T-helper 2 cell treated with Interferon-gamma antibody and Interleukin-4, amounts not matched to agents 5 μg/mL and 100 μg/mL, for 36 hours (primary cell): ENCODE data around the gene SSC5D.
A peak's percentile ranks its signal among the peaks of the same experiment; 100 is the strongest.
"Not testable (repeated sequence)": the region's sequence is repeated elsewhere in the genome, so short reads cannot be mapped to it uniquely, and the experiment has no call there.

Experiments used
- DNase-seq: peaks from one replicate; pipeline ENCODE4 v3.0.0; 2021; ENCODE audit warnings: low spot score
- H3K27ac Mint-ChIP-seq: one replicate; pipeline ENCODE4 v1.8.0; 2021; ENCODE audit warnings: mild to moderate bottlenecking, mixed read lengths
- H3K27me3 Mint-ChIP-seq: one replicate; pipeline ENCODE4 v1.8.0; 2021; ENCODE audit warnings: low read depth, mixed read lengths
- H3K36me3 Mint-ChIP-seq: one replicate; pipeline ENCODE4 v1.8.0; 2021; ENCODE audit warnings: low read depth, mixed read lengths
- H3K4me1 Mint-ChIP-seq: one replicate; pipeline ENCODE4 v1.8.0; 2021; ENCODE audit warnings: low read depth, mixed read lengths
- H3K4me3 Mint-ChIP-seq: one replicate; pipeline ENCODE4 v1.8.0; 2022; ENCODE audit warnings: mild to moderate bottlenecking, moderate library complexity, mixed read lengths
- H3K9me3 Mint-ChIP-seq: one replicate; pipeline ENCODE4 v1.8.0; 2021; ENCODE audit warnings: mixed read lengths

The SSC5D gene

GRCh38 chr19:55493645-55494171 is 5.5 kb downstream of the SSC5D start:
- no peaks in the 10 kb centered on the region for H3K4me1 Mint-ChIP-seq
- no peaks in the 10 kb centered on the region for H3K9me3 Mint-ChIP-seq
- H3K36me3 Mint-ChIP-seq, result no peaks in the 10 kb centered on the region
- H3K4me3 Mint-ChIP-seq, result no peak overlapping the region
- no peak overlapping the region for H3K27ac Mint-ChIP-seq
- DNase-seq, result no peak
- H3K27me3 Mint-ChIP-seq, result peaks cover 2% of the 10 kb centered on the region

GRCh38 chr19:55494172-55494761 is 6.0 kb downstream of the SSC5D start:
- no peaks in the 10 kb centered on the region for H3K4me1 Mint-ChIP-seq
- H3K27ac Mint-ChIP-seq, result no peak overlapping the region
- no peaks in the 10 kb centered on the region for H3K9me3 Mint-ChIP-seq
- peaks cover 2% of the 10 kb centered on the region for H3K27me3 Mint-ChIP-seq
- H3K4me3 Mint-ChIP-seq, result no peak overlapping the region
- no peaks in the 10 kb centered on the region for H3K36me3 Mint-ChIP-seq
- DNase-seq, result no peak

- no peak overlapping the region for H3K27ac Mint-ChIP-seq
- H3K36me3 Mint-ChIP-seq, result no peaks in the 10 kb centered on the region
- H3K27me3 Mint-ChIP-seq, result peaks cover 2% of the 10 kb centered on the region
- DNase-seq, result no peak
- H3K4me3 Mint-ChIP-seq, result no peak overlapping the region
- no peaks in the 10 kb centered on the region for H3K9me3 Mint-ChIP-seq
- no peaks in the 10 kb centered on the region for H3K4me1 Mint-ChIP-seq
Measured at GRCh38 chr19:55495646-55496349, 7.6 kb downstream of the SSC5D start.

- H3K27me3 Mint-ChIP-seq, H3K27ac Mint-ChIP-seq, DNase-seq, H3K4me1 Mint-ChIP-seq, H3K9me3 Mint-ChIP-seq, H3K4me3 Mint-ChIP-seq, H3K36me3 Mint-ChIP-seq: not testable (repeated sequence)
Measured at GRCh38 chr19:55496820-55497219, 8.6 kb downstream of the SSC5D start.

GRCh38 chr19:55497763-55498162 is 9.5 kb downstream of the SSC5D start:
- Mint-ChIP-seq H3K4me3 (no peak overlapping the region), H3K27ac (no peak overlapping the region), H3K36me3 (peaks cover 5% of the 10 kb centered on the region), H3K9me3 (peaks cover 5% of the 10 kb centered on the region), H3K4me1 (peaks cover 7% of the 10 kb centered on the region), H3K27me3 (no peaks in the 10 kb centered on the region)
- DNase-seq, result no peak

- DNase-seq, result no peak
- H3K9me3 Mint-ChIP-seq, result peaks cover 9% of the 10 kb centered on the region
- H3K4me1 Mint-ChIP-seq, result peaks cover 10% of the 10 kb centered on the region
- H3K36me3 Mint-ChIP-seq, result peaks cover 7% of the 10 kb centered on the region
- H3K4me3 Mint-ChIP-seq, result no peak overlapping the region
- no peaks in the 10 kb centered on the region for H3K27me3 Mint-ChIP-seq
- H3K27ac Mint-ChIP-seq, result no peak overlapping the region
Measured at GRCh38 chr19:55498246-55498840, 10.1 kb downstream of the SSC5D start.

GRCh38 chr19:55500368-55500952 is 12.2 kb downstream of the SSC5D start:
- Mint-ChIP-seq H3K27ac (no peak overlapping the region), H3K9me3 (peaks cover 10% of the 10 kb centered on the region), H3K4me1 (peaks cover 14% of the 10 kb centered on the region), H3K4me3 (no peak overlapping the region), H3K27me3 (no peaks in the 10 kb centered on the region), H3K36me3 (peaks cover 9% of the 10 kb centered on the region)
- DNase-seq, result no peak

- H3K4me3 Mint-ChIP-seq, result no peak overlapping the region
- H3K27me3 Mint-ChIP-seq, result no peaks in the 10 kb centered on the region
- peak overlapping the region; percentile 20 for H3K27ac Mint-ChIP-seq
- H3K4me1 Mint-ChIP-seq, result peaks cover 14% of the 10 kb centered on the region
- DNase-seq, result no peak
- peaks cover 9% of the 10 kb centered on the region for H3K36me3 Mint-ChIP-seq
- H3K9me3 Mint-ChIP-seq, result peaks cover 10% of the 10 kb centered on the region
Measured at GRCh38 chr19:55502197-55502952, 14.1 kb downstream of the SSC5D start.

GRCh38 chr19:55503157-55503501 is 14.9 kb downstream of the SSC5D start:
- Mint-ChIP-seq H3K27ac (peak overlapping the region; percentile 85), H3K9me3 (peaks cover 10% of the 10 kb centered on the region), H3K4me1 (peaks cover 14% of the 10 kb centered on the region), H3K27me3 (no peaks in the 10 kb centered on the region), H3K4me3 (peak overlapping the region; percentile 82), H3K36me3 (peaks cover 9% of the 10 kb centered on the region)
- DNase-seq, result no peak

GRCh38 chr19:55503502-55504251 is 15.4 kb downstream of the SSC5D start:
- DNase-seq, result peak; percentile 93
- H3K27ac Mint-ChIP-seq, result peak overlapping the region; percentile 85

GRCh38 chr19:55504252-55504603 is 16.0 kb downstream of the SSC5D start:
- no peak overlapping the region for H3K27ac Mint-ChIP-seq
- DNase-seq, result no peak
- H3K4me1 Mint-ChIP-seq, result peaks cover 14% of the 10 kb centered on the region
- peaks cover 10% of the 10 kb centered on the region for H3K9me3 Mint-ChIP-seq
- H3K27me3 Mint-ChIP-seq, result no peaks in the 10 kb centered on the region
- H3K4me3 Mint-ChIP-seq, result peak overlapping the region; percentile 82
- peaks cover 9% of the 10 kb centered on the region for H3K36me3 Mint-ChIP-seq

More at GRCh38 chr19:55503502-55504251, 15.4 kb downstream of the SSC5D start:
- Mint-ChIP-seq H3K9me3 (peaks cover 10% of the 10 kb centered on the region), H3K4me3 (peak overlapping the region; percentile 82), H3K27me3 (no peaks in the 10 kb centered on the region), H3K4me1 (peaks cover 14% of the 10 kb centered on the region), H3K36me3 (peaks cover 9% of the 10 kb centered on the region)

- H3K27me3 Mint-ChIP-seq, result no peaks in the 10 kb centered on the region
- peaks cover 14% of the 10 kb centered on the region for H3K4me1 Mint-ChIP-seq
- H3K9me3 Mint-ChIP-seq, result peaks cover 10% of the 10 kb centered on the region
- DNase-seq, result no peak
- H3K36me3 Mint-ChIP-seq, result peaks cover 9% of the 10 kb centered on the region
- no peak overlapping the region for H3K4me3 Mint-ChIP-seq
- H3K27ac Mint-ChIP-seq, result no peak overlapping the region
Measured at GRCh38 chr19:55504981-55505380, 16.7 kb downstream of the SSC5D start.

- H3K4me3 Mint-ChIP-seq, result no peak overlapping the region
- H3K4me1 Mint-ChIP-seq, result peaks cover 6% of the 10 kb centered on the region
- peaks cover 2% of the 10 kb centered on the region for H3K27me3 Mint-ChIP-seq
- H3K9me3 Mint-ChIP-seq, result peaks cover 3% of the 10 kb centered on the region
- H3K36me3 Mint-ChIP-seq, result peaks cover 3% of the 10 kb centered on the region
- no peak for DNase-seq
- no peak overlapping the region for H3K27ac Mint-ChIP-seq
Measured at GRCh38 chr19:55508120-55508519, 19.9 kb downstream of the SSC5D start.
